AG04449 (cell line): ENCODE measurements around the gene ITGA2B.
"Not testable (repeated sequence)": the region's sequence is repeated elsewhere in the genome, so short reads cannot be mapped to it uniquely, and the experiment has no call there.

Experiments
- CTCF ChIA-PET: fragments of 350-600 bp; formaldehyde crosslinking; extraction: SDS; loops from one replicate; lab custom pipeline; 2021; ENCODE audit warnings: antibody characterized with exemption; lab: Yijun Ruan, JAX
- POLR2A ChIA-PET: fragments of 400-600, 350-600 bp; formaldehyde crosslinking; extraction: SDS; loops from one replicate; lab custom pipeline; 2020; ENCODE audit warnings: antibody characterized with exemption, inconsistent platforms; lab: Yijun Ruan, JAX
- DNase-seq: peaks from one replicate; pipeline ENCODE4 v3.0.0-alpha.2; 2010; ENCODE audit warnings: low read depth, low spot score
- H3K4me3 ChIP-seq: 2 replicates; pipeline ENCODE4 v1.5.1; 2011; ENCODE audit warnings: low read depth, mild to moderate bottlenecking, control low read depth, low read length
- CTCF ChIP-seq: IDR thresholded peaks from one replicate; pipeline ENCODE4 v1.5.1; 2011; ENCODE audit warnings: mild to moderate bottlenecking, moderate library complexity, low read length, control low read depth, inconsistent platforms; ENCODE audit not compliant: insufficient read depth; ENCODE audit errors: missing control alignments

Gene ITGA2B

GRCh38 chr17:44376124-44376523, 13.3 kb downstream of the ITGA2B start:
- peak; percentile 38 for TF ChIP-seq CTCF
- DNase-seq: no peak
- ChIA-PET CTCF (interaction anchor here (1.1 to 2.4 kb wide), 9 partner anchors 9 to 147 kb away, joined by 3 to 12 read pairs (median 5); partner anchors contain the start of genes FAM171A2 and GRN), POLR2A (no interaction called here)
- no peak overlapping the region for H3K4me3 ChIP-seq

GRCh38 chr17:44375196-44376017, 14.0 kb downstream of the ITGA2B start:
- POLR2A ChIA-PET: no interaction called here
- TF ChIP-seq CTCF: no peak
- DNase-seq: no peak
- H3K4me3 ChIP-seq: no peak overlapping the region
- CTCF ChIA-PET: interaction anchor here (0.8 to 2.4 kb wide), 12 partner anchors 8 to 148 kb away, joined by 3 to 12 read pairs (median 5); partner anchors contain the start of genes FAM171A2 and GRN

- no peak for TF ChIP-seq CTCF
- H3K4me3 ChIP-seq: no peak overlapping the region
- POLR2A ChIA-PET: no interaction called here
- CTCF ChIA-PET: interaction anchor here (0.8 to 2.4 kb wide), 8 partner anchors 8 to 46 kb away, joined by 3 to 12 read pairs (median 6); partner anchors contain the start of genes FAM171A2 and GRN
- no peak for DNase-seq
These were observed 14.9 kb downstream of the ITGA2B start for GRCh38 chr17:44374306-44375195.

- H3K4me3 ChIP-seq: no peak overlapping the region
- no peak for TF ChIP-seq CTCF
- POLR2A ChIA-PET: no interaction called here
- no peak for DNase-seq
- CTCF ChIA-PET: interaction anchor here (0.8 to 3.6 kb wide), 3 partner anchors 10 to 18 kb away, joined by 3 to 24 read pairs (median 4); partner anchors contain the start of gene FAM171A2
These were observed 17.4 kb downstream of the ITGA2B start for GRCh38 chr17:44372036-44372435.

GRCh38 chr17:44369414-44370023, 19.9 kb downstream of the ITGA2B start:
- H3K4me3 ChIP-seq, DNase-seq, POLR2A ChIA-PET: not testable (repeated sequence)
- CTCF ChIA-PET: interaction anchor here (1.0 to 3.6 kb wide), 4 partner anchors 7 to 176 kb away, joined by 3 to 24 read pairs (median 5); partner anchors contain the start of gene FAM171A2

GRCh38 chr17:44368391-44369243, 20.8 kb downstream of the ITGA2B start:
- CTCF ChIA-PET: interaction anchor here (1.0 to 10.9 kb wide), 4 partner anchors 17 to 175 kb away, joined by 3 to 165 read pairs (median 3); no protein-coding TSS in a partner anchor
- POLR2A ChIA-PET, DNase-seq, H3K4me3 ChIP-seq: not testable (repeated sequence)
